SK-N-SH (cell line): ENCODE measurements around the gene CRISP3.

Experiments
- EZH2phosphoT487 ChIP-seq: fragments of 200-600 bp; sonication (generic); IDR thresholded peaks from 2 replicates; pipeline ENCODE4 v1.6.1; 2017; ENCODE audit warnings: low read depth, mixed run types, mild to moderate bottlenecking, antibody characterized with exemption, moderate library complexity, borderline replicate concordance
- MEF2A ChIP-seq: IDR thresholded peaks from 2 replicates; pipeline ENCODE4 v1.4.0; 2012; ENCODE audit warnings: low read depth, borderline replicate concordance
- POLR2AphosphoS5 ChIP-seq: IDR thresholded peaks from 2 replicates; pipeline ENCODE4 v1.6.1; 2012; ENCODE audit warnings: low read depth, low read length
- RAD21 ChIP-seq: IDR thresholded peaks from 2 replicates; pipeline ENCODE4 v1.6.1; 2012; ENCODE audit warnings: mild to moderate bottlenecking, low read length
- SIN3A ChIP-seq: IDR thresholded peaks from 2 replicates; pipeline ENCODE4 v1.6.1; 2012; ENCODE audit warnings: low read depth, mild to moderate bottlenecking, low read length, moderate library complexity, borderline replicate concordance
- TEAD4 ChIP-seq: IDR thresholded peaks from 2 replicates; pipeline ENCODE4 v1.4.0; 2012; ENCODE audit warnings: mild to moderate bottlenecking, borderline replicate concordance; ENCODE audit not compliant: insufficient read depth
- TF ChIP-seq, protein P1 (sequence below): fragments of 200-600 bp; sonication (generic); IDR thresholded peaks from 2 replicates; pipeline ENCODE4 v1.6.1; 2017; ENCODE audit warnings: antibody characterized with exemption, mild to moderate bottlenecking, moderate library complexity
- TF ChIP-seq, protein P2 (sequence below): fragments of 150-350 bp; IDR thresholded peaks from 2 replicates; pipeline ENCODE4 v1.6.1; 2016; ENCODE audit warnings: mild to moderate bottlenecking, low read depth, low read length
- TF ChIP-seq, protein P3 (sequence below): IDR thresholded peaks from 2 replicates; pipeline ENCODE4 v1.6.1; 2012; ENCODE audit warnings: mild to moderate bottlenecking, low read depth, low read length, moderate library complexity

DNA sequence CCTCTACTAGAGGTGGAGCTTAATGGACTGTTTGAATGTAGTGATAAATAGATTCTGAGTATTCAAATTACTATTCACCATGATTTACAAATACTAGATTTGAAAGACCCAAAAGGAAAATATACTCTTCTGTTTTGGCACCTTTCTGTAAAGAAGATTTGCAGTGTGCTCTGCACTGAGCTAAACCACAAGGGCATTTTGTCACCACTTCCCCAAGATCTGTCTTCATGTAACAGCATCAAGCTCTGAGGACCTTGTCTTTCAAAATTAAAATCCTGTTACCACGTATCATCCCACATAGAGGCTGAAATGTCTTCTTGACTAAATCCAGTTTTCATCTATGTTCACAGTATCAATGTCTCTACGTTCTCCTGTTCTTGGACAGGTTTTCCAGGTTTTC is 46.2 kb upstream of the CRISP3 start:
- TF ChIP-seq, protein P1, sequence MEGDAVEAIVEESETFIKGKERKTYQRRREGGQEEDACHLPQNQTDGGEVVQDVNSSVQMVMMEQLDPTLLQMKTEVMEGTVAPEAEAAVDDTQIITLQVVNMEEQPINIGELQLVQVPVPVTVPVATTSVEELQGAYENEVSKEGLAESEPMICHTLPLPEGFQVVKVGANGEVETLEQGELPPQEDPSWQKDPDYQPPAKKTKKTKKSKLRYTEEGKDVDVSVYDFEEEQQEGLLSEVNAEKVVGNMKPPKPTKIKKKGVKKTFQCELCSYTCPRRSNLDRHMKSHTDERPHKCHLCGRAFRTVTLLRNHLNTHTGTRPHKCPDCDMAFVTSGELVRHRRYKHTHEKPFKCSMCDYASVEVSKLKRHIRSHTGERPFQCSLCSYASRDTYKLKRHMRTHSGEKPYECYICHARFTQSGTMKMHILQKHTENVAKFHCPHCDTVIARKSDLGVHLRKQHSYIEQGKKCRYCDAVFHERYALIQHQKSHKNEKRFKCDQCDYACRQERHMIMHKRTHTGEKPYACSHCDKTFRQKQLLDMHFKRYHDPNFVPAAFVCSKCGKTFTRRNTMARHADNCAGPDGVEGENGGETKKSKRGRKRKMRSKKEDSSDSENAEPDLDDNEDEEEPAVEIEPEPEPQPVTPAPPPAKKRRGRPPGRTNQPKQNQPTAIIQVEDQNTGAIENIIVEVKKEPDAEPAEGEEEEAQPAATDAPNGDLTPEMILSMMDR = no peak
- TF ChIP-seq, protein P2, sequence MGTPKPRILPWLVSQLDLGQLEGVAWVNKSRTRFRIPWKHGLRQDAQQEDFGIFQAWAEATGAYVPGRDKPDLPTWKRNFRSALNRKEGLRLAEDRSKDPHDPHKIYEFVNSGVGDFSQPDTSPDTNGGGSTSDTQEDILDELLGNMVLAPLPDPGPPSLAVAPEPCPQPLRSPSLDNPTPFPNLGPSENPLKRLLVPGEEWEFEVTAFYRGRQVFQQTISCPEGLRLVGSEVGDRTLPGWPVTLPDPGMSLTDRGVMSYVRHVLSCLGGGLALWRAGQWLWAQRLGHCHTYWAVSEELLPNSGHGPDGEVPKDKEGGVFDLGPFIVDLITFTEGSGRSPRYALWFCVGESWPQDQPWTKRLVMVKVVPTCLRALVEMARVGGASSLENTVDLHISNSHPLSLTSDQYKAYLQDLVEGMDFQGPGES = no peak
- TF ChIP-seq SIN3A (no peak), POLR2AphosphoS5 (no peak), RAD21 (no peak), TEAD4 (no peak), EZH2phosphoT487 (no peak), MEF2A (no peak)
- TF ChIP-seq, protein P3, sequence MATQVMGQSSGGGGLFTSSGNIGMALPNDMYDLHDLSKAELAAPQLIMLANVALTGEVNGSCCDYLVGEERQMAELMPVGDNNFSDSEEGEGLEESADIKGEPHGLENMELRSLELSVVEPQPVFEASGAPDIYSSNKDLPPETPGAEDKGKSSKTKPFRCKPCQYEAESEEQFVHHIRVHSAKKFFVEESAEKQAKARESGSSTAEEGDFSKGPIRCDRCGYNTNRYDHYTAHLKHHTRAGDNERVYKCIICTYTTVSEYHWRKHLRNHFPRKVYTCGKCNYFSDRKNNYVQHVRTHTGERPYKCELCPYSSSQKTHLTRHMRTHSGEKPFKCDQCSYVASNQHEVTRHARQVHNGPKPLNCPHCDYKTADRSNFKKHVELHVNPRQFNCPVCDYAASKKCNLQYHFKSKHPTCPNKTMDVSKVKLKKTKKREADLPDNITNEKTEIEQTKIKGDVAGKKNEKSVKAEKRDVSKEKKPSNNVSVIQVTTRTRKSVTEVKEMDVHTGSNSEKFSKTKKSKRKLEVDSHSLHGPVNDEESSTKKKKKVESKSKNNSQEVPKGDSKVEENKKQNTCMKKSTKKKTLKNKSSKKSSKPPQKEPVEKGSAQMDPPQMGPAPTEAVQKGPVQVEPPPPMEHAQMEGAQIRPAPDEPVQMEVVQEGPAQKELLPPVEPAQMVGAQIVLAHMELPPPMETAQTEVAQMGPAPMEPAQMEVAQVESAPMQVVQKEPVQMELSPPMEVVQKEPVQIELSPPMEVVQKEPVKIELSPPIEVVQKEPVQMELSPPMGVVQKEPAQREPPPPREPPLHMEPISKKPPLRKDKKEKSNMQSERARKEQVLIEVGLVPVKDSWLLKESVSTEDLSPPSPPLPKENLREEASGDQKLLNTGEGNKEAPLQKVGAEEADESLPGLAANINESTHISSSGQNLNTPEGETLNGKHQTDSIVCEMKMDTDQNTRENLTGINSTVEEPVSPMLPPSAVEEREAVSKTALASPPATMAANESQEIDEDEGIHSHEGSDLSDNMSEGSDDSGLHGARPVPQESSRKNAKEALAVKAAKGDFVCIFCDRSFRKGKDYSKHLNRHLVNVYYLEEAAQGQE = no peak
